Left lung (tissue), 10 donors: Measurements from ENCODE around the gene TNS3. TPM values are rescaled to one million over a fixed set of nuclear protein-coding genes. Genes with fewer than 3 reads are reported as not detected.

Source experiments
- ATAC-seq: fragments of 200-7000 bp; cut with Tn5 transposase; one replicate; pipeline ENCODE4 v1.9.1; 2020; ENCODE audit warnings: moderate library complexity
- DNase-seq, 4 donors: peaks; one replicate each; pipeline ENCODE4 v3.0.0-alpha.2; 2013 to 2020
- H3K27ac ChIP-seq, 2 donors: fragments of 200-600 bp; sonication (generic) in 1 of 2; one replicate each; pipeline versions ENCODE4 v1.5.0 to v1.8.0; 2020 to 2021
- H3K27me3 ChIP-seq, 2 donors: fragments of 200-600 bp; sonication (generic) in 1 of 2; one replicate each; pipeline versions ENCODE4 v1.5.0 to v1.8.0; 2020 to 2021
- H3K36me3 ChIP-seq, 2 donors: fragments of 200-600 bp; sonication (generic) in 1 of 2; one replicate each; pipeline versions ENCODE4 v1.5.0 to v1.8.0; 2020 to 2021
- H3K4me1 ChIP-seq, 2 donors: fragments of 200-600 bp; one replicate each; pipeline ENCODE4 v1.8.0; 2021
- H3K4me3 ChIP-seq, 2 donors: fragments of 200-600 bp; sonication (generic) in 1 of 2; one replicate each; pipeline versions ENCODE4 v1.5.0 to v1.8.0; 2020 to 2021; ENCODE audit warnings: mild to moderate bottlenecking in 1 of 2
- H3K9me3 ChIP-seq, 2 donors: fragments of 200-600 bp; sonication (generic) in 1 of 2; one replicate each; pipeline versions ENCODE4 v1.5.0 to v1.8.0; 2020 to 2021
- intact Hi-C, 2 donors: fragments of 100-400 bp; cut with DNase I; formaldehyde crosslinking; loops; one replicate each; pipeline versions ENCODE4 v1.11.2 to v1.14.2; 2022
- polyA plus RNA-seq, 6 donors: library from polyadenylated mRNA; unstranded; fragments of 120-200 nt; gene quantifications; one replicate each; pipeline ENCODE4 v1.2.1, GENCODE V29; 2013; ENCODE audit not compliant: insufficient read length in 6 of 6
- total RNA-seq, 2 donors: library from RNA; stranded (reverse); fragmentation: NEBNext Ultra II Directional; extraction: Animal tissue kit (Norgen Biotek cat#: 25700); gene quantifications; one replicate each; pipeline ENCODE4 v1.2.1, GENCODE V29; 2021
- TF ChIP-seq, protein P1 (sequence below), 2 donors: fragments of 200-600 bp; sonication (generic) in 1 of 2; IDR thresholded peaks; one replicate each; pipeline versions ENCODE4 v1.5.0 to v1.8.0; 2021; ENCODE audit warnings: antibody characterized with exemption in 2 of 2
- donor health status: DM: no; HTN: yes; CAD: no.
- donor health status: DM: no; HTN: no; CAD: no.

The TNS3 gene
- total and polyA plus RNA-seq, 8 donors = 86.3 to 151 (median 97.8) TPM

DNA sequence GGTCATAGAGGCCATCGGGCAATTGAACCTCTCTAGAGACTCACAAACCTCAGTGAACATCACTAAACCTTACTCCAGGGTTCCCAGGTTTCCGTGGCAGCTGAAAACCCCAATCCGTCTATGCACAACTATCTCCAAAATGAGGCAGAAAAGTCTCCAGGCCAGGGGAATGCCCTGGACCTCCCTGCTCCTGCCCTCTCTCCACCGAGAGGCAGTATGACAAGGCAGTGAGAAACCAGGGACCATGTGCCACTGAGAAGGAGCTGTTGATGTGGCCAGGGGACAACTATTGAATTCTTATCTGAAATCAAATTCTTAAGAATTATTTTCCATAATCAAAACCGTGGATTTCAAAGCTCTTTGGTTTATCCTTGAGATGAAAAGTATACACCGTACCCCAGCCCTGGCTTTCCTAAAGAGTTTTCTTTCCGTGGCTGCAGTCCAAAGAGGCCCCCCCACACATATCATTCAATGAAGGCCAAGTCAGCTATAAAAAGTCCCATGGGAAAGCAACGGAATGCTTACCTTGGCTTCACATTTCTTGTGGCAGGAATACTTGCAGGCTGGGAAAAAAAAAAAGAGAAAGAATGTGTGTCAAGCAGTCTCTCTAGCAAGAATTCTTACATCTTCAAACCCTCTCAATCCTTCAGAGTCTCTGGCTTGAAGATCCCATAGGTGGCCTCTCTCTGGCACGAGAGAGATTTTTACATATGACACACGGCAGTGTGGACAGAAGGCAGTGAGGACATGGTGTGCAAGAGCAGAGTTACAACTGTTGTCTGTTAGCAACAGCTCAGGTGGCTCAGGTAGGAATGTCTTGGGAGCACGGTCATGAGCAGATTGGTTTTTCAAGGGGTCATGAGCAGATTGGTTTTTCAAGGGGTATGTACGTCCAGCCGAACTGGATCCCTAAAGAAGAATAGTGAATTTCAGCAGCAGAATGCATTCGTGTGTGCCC, 75.2 kb downstream of the TNS3 start:
- Histone ChIP-seq H3K27ac (no peak overlapping the region), H3K4me1 (peaks cover 5 to 44% of the 10 kb centered on the region in 2 donors), H3K27me3 (no peaks in the 10 kb centered on the region), H3K36me3 (peaks cover 0 to 7% of the 10 kb centered on the region in 2 donors), H3K4me3 (no peak overlapping the region), H3K9me3 (no peaks in the 10 kb centered on the region)
- TF ChIP-seq, protein P1, sequence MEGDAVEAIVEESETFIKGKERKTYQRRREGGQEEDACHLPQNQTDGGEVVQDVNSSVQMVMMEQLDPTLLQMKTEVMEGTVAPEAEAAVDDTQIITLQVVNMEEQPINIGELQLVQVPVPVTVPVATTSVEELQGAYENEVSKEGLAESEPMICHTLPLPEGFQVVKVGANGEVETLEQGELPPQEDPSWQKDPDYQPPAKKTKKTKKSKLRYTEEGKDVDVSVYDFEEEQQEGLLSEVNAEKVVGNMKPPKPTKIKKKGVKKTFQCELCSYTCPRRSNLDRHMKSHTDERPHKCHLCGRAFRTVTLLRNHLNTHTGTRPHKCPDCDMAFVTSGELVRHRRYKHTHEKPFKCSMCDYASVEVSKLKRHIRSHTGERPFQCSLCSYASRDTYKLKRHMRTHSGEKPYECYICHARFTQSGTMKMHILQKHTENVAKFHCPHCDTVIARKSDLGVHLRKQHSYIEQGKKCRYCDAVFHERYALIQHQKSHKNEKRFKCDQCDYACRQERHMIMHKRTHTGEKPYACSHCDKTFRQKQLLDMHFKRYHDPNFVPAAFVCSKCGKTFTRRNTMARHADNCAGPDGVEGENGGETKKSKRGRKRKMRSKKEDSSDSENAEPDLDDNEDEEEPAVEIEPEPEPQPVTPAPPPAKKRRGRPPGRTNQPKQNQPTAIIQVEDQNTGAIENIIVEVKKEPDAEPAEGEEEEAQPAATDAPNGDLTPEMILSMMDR (IDR thresholded peaks at IDR 0.05) = no peak
- intact Hi-C loops = no loop called here
- ATAC-seq (no peak), DNase-seq (no peak)

DNA sequence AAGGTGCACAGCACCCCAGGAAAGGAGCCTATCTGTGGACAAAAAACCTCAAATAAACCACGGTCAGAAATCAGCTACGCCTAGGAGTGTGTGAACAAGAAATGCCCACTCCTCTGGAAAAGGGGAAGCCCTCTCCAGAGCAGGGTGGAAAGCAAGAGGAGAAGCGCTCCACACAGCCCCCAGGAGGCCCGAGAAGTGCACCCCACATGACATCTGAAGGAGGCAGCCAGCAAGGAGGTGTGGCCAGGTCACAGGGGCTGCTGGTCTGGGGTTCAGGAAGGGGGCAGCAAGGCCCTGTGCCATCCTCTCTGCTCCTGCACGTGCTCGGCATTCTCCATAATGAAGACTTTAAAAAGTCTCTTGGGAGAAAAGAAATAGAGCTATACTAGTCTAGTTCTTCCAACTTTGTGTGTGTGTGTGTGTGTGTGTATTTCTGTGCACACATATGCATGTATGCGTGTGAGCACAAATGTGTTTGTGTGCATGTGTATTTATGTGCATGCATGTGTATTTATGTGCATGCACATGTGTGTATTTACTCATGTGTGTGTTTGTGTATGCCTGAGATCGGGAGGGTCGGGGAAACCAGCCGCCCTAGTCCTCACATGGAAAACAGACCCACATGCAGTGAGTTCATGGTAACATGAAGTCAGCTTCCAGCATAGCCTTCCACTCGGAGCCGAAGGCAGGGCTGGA, 76.5 kb downstream of the TNS3 start:
- no peak overlapping the region for H3K27ac ChIP-seq
- ATAC-seq (no peak), DNase-seq (no peak)
- H3K9me3 ChIP-seq = no peaks in the 10 kb centered on the region
- no peaks in the 10 kb centered on the region for H3K27me3 ChIP-seq
- H3K4me3 ChIP-seq = no peak overlapping the region
- H3K4me1 ChIP-seq = peaks cover 8 to 54% of the 10 kb centered on the region in 2 donors
- intact Hi-C loops = no loop called here
- H3K36me3 ChIP-seq = peaks cover 0 to 7% of the 10 kb centered on the region in 2 donors
- TF ChIP-seq, protein P1 (IDR thresholded peaks at IDR 0.05) = no peak

DNA sequence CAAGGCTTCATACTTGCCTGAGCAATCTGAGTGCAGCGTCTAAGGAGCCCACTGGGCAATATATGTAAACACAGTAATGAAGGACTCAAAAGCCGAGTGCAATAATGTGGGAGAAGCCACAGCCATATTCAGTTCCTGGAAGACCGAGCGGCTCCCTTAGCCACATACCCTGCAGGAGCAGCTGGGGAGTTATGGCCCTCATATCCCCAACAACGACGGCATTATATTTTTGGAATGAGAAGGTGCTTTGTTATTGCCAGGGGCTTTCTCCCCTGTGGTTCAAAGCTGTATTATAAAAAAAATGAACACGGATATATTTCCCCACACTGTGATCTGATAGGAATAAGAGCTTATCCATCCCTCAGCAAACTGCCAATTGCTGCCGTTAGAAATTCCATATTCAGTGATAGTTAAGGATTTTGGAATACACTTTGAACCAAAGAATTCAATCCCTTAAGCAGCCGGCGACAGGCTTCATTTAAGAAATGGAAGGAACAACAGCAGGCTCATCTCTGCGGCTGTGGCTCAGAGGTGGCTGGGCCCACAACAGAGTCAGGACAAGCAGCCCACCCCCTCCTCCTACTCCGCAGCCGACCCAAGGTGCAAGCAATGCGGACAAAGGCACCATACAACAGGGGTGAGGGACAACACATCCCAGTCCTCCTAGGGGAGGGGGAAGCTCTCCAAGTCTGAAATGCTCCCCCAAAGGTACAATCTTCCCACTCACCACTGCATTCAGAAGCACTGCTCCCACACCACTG, 77.2 kb downstream of the TNS3 start:
- Histone ChIP-seq H3K9me3 (no peaks in the 10 kb centered on the region), H3K27ac (peak overlapping the region in 1 of 2 donors; percentile 72), H3K4me1 (peaks cover 8 to 54% of the 10 kb centered on the region in 2 donors), H3K4me3 (no peak overlapping the region), H3K27me3 (no peaks in the 10 kb centered on the region), H3K36me3 (peaks cover 0 to 7% of the 10 kb centered on the region in 2 donors)
- DNase-seq (no peak), ATAC-seq (no peak)
- TF ChIP-seq, protein P1 (IDR thresholded peaks at IDR 0.05) = no peak
- intact Hi-C loops = no loop called here

DNA sequence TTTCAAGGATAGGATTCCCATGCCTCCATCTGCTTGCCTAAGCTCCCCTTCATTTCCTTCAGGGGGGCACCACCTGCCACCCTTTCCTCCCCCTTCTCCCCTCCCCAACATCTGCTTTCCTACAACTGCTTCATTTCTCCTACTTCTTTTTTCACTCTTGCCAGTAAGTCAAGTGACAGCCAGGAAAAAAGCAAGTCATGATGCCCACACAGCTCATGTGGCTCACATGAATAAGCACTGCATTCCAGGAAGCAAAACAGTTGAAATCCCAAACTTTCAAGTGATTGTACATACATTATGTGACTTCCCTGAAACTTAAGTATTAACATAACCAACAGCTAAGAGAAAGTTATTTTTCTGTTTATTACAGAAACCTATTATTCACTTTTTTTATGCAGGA, 78.6 kb downstream of the TNS3 start:
- peak; percentile 15 for ATAC-seq
- Histone ChIP-seq H3K27me3 (no peaks in the 10 kb centered on the region), H3K4me3 (no peak overlapping the region), H3K4me1 (peaks cover 8 to 62% of the 10 kb centered on the region in 2 donors), H3K36me3 (peaks cover 0 to 7% of the 10 kb centered on the region in 2 donors), H3K27ac (peak overlapping the region; percentile 19 to 72), H3K9me3 (no peaks in the 10 kb centered on the region)
- TF ChIP-seq, protein P1 (IDR thresholded peaks at IDR 0.05) = no peak
- intact Hi-C loops = no loop called here
- no peak for DNase-seq
